ENCODE results near the gene MYLK4.

DNA sequence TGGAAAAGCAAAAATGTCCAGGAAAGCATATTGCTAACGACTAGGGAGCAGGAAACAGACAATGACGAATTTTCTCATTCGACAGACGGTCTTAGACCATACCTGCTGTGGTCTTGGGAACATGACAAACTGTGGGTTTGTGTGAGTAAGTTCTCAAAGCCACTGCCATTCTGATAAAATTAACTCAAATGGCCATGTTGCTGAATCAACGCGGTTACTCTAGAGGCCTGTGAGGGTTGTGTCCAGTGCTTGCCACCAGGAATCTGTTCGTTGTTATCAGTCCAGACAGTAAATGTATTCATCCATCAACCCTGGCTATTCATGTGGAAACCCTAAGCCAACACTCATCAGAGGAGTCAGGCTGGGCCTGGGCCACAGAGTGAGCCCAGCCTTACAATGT lies 124.3 kb downstream of the MYLK4 start:
- TF ChIP-seq FOXM1 (CRISPR knock-in tag; IDR thresholded peaks at IDR 0.05), result no peak
- TF ChIP-seq ZNF382 (CRISPR knock-in tag; IDR thresholded peaks at IDR 0.05; ENCODE audit: borderline replicate concordance), result no peak
- no peak for TF ChIP-seq SCMH1 (CRISPR knock-in tag; IDR thresholded peaks at IDR 0.05; ENCODE audit: borderline replicate concordance)
- TF ChIP-seq POLR2A (IDR thresholded peaks at IDR 0.05; ENCODE audit: insufficient read depth in 1 of 2, low read depth in 2 of 2, low read length in 2 of 2), result no peak
- TF ChIP-seq ZNF431 (CRISPR knock-in tag; IDR thresholded peaks at IDR 0.05; ENCODE audit: borderline replicate concordance, low read depth), result no peak
- TF ChIP-seq, protein P1, sequence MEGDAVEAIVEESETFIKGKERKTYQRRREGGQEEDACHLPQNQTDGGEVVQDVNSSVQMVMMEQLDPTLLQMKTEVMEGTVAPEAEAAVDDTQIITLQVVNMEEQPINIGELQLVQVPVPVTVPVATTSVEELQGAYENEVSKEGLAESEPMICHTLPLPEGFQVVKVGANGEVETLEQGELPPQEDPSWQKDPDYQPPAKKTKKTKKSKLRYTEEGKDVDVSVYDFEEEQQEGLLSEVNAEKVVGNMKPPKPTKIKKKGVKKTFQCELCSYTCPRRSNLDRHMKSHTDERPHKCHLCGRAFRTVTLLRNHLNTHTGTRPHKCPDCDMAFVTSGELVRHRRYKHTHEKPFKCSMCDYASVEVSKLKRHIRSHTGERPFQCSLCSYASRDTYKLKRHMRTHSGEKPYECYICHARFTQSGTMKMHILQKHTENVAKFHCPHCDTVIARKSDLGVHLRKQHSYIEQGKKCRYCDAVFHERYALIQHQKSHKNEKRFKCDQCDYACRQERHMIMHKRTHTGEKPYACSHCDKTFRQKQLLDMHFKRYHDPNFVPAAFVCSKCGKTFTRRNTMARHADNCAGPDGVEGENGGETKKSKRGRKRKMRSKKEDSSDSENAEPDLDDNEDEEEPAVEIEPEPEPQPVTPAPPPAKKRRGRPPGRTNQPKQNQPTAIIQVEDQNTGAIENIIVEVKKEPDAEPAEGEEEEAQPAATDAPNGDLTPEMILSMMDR (CRISPR knock-in tag; IDR thresholded peaks at IDR 0.05), result no peak

Measured in HepG2 (cell line).